ENCODE measurements around the gene QSOX2. TPM values are rescaled to one million over a fixed set of nuclear protein-coding genes. Genes with fewer than 3 reads are reported as not detected.
"Not testable (repeated sequence)": the region's sequence is repeated elsewhere in the genome, so short reads cannot be mapped to it uniquely, and the experiment has no call there.

The QSOX2 gene
- total RNA-seq, 6 donors from 2014 or later, result 6.9 to 14.8 (median 10.1) TPM

GRCh38 chr9:136239135-136239982, 6.3 kb downstream of the QSOX2 start:
- Histone ChIP-seq H3K27me3 (no peaks in the 10 kb centered on the region), H3K9me3 (no peaks in the 10 kb centered on the region), H3K4me1 (peaks cover 4 to 20% (median 11%) of the 10 kb centered on the region in 4 donors), H3K4me3 (no peak overlapping the region), H3K27ac (no peak overlapping the region), H3K36me3 (peaks cover 0 to 27% (median 10%) of the 10 kb centered on the region in 4 donors)
- DNase-seq (peak in 1 of 2 donors; percentile 32), ATAC-seq (ENCODE audit: low FRiP score in 2 of 2) (no peak)
- 66 to 77% methylated on average over 25 of the region's 25 CpGs for WGBS, 2 donors
- no peak for TF ChIP-seq POLR2A (IDR thresholded peaks at IDR 0.05)
- TF ChIP-seq POLR2AphosphoS5 (IDR thresholded peaks at IDR 0.05), result no peak
- no peak for TF ChIP-seq EP300 (IDR thresholded peaks at IDR 0.05)
- TF ChIP-seq CTCF (IDR thresholded peaks at IDR 0.05), result no peak

- H3K4me3 ChIP-seq, result no peak overlapping the region
- DNase-seq, result peak in 1 of 2 donors; percentile 64
- TF ChIP-seq POLR2A (IDR thresholded peaks at IDR 0.05) (no peak), EP300 (IDR thresholded peaks at IDR 0.05) (no peak), CTCF (IDR thresholded peaks at IDR 0.05) (no peak), POLR2AphosphoS5 (IDR thresholded peaks at IDR 0.05) (no peak)
Measured at GRCh38 chr9:136238342-136238732, 7.3 kb downstream of the QSOX2 start.

GRCh38 chr9:136237486-136238341, 7.9 kb downstream of the QSOX2 start:
- H3K27me3 ChIP-seq, result no peaks in the 10 kb centered on the region
- no peaks in the 10 kb centered on the region for H3K9me3 ChIP-seq
- WGBS, 2 donors, result 86 to 92% methylated on average over 14 to 22 of the region's 32 CpGs
- ATAC-seq (ENCODE audit: low FRiP score in 2 of 2) (no peak), DNase-seq (no peak)
- peaks cover 0 to 17% (median 5%) of the 10 kb centered on the region in 4 donors for H3K4me1 ChIP-seq
- TF ChIP-seq POLR2A (IDR thresholded peaks at IDR 0.05) (no peak), EP300 (IDR thresholded peaks at IDR 0.05) (no peak), POLR2AphosphoS5 (IDR thresholded peaks at IDR 0.05) (no peak), CTCF (IDR thresholded peaks at IDR 0.05) (no peak)
- no peak overlapping the region for H3K4me3 ChIP-seq
- H3K36me3 ChIP-seq, result peaks cover 0 to 27% (median 10%) of the 10 kb centered on the region in 4 donors
- H3K27ac ChIP-seq, result no peak overlapping the region

More at GRCh38 chr9:136238342-136238732, 7.3 kb downstream of the QSOX2 start:
- Histone ChIP-seq H3K27ac (no peak overlapping the region), H3K9me3 (no peaks in the 10 kb centered on the region), H3K27me3 (no peaks in the 10 kb centered on the region), H3K36me3 (peaks cover 0 to 27% (median 10%) of the 10 kb centered on the region in 4 donors), H3K4me1 (peaks cover 0 to 17% (median 5%) of the 10 kb centered on the region in 4 donors)
- 72 to 91% methylated on average over 12 of the region's 12 CpGs for WGBS, 2 donors
- no peak for ATAC-seq (ENCODE audit: low FRiP score in 2 of 2)

- peaks cover 0 to 27% (median 10%) of the 10 kb centered on the region in 4 donors for H3K36me3 ChIP-seq
- not testable (repeated sequence) for H3K9me3 ChIP-seq; H3K27me3 ChIP-seq; H3K27ac ChIP-seq; DNase-seq; ATAC-seq (ENCODE audit: low FRiP score in 2 of 2); H3K4me3 ChIP-seq
- peaks cover 0 to 25% (median 6%) of the 10 kb centered on the region in 4 donors for H3K4me1 ChIP-seq
- 94 to 97% methylated on average over 19 to 26 of the region's 43 CpGs for WGBS, 2 donors
Measured at GRCh38 chr9:136236471-136237410, 8.9 kb downstream of the QSOX2 start.

Data from upper lobe of left lung (tissue), 6 donors.